GM21723 (cell line): ENCODE measurements around the gene B4GALNT3.

ENCODE experiments used
- ATAC-seq: cut with Tn5 transposase; IDR thresholded peaks from one replicate; pipeline ENCODE4 v1.9.1; 2021; ENCODE audit warnings: mild to moderate bottlenecking, moderate library complexity; ENCODE audit not compliant: unreplicated experiment

Gene B4GALNT3

GRCh38 chr12:588024-588322 is 128.2 kb downstream of the B4GALNT3 start:
- no peak for ATAC-seq

- no peak for ATAC-seq
Observed at GRCh38 chr12:588646-589045, 128.9 kb downstream of the B4GALNT3 start.

DNA sequence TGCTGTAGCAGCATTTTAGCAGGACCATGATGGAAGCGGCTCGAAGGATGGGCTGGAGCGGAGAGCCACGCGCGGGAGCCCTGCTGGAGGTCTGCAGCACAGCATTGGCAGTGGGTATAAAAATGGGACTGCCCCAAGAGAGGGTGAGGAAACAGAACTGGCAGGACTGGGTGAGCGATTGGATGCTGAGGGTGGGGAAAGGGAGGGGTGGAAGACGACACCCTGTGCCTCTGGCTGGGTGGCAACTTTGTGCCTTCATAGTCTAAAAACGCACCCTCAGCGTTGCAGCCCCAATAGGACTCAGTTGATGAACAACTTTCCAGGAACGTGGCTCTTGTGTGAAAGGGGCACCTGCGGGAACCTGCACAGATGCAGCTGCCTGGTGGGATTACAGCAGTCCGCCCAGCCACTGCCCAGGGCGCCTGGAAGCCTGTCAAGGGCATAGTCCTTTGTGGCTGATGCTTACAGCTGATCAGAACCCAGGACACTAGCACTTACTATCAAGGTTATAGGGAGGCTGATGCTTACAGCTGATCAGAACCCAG is 130.5 kb downstream of the B4GALNT3 start:
- ATAC-seq: no peak

DNA sequence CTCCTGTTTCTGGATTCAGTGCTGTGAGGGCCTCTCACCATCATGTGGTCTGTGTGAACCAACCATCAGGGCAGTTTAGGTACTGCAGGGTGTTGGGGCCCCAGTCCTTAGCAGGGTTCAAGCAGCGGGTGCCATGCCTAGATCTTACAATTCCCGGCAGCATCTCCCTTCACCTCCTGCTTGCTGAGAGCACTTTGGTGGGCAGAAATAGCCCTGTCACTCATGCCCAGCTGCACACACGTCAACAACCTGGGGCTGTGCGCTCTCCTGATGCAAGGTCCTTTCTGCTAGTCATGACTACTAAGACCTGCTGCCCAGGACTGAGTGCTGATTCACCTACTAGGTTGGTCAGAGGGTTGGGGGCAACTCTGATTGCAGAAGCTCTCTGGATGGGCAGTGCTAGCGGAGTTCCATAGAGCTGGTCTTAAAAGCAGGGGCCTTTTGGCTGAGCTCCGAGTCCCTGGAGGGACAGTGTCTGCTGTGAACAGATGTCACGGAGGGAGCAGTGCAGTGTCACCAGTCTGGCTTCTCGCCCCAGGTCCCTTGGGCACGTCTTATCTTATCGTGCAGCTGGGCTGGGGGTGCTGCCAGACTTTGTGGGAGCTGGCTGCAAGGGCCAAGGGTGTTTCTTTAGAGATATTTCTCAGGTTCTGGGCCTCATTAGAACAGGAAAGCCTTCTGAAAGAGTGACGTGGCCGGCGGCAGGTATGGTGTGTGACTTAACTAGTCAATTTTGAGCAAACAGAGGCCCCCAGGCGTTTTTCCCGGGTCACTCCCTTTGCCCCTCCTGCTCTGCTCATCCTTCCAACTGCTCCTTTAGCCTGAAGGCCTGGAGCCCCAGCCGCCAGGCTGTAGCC is 131.7 kb downstream of the B4GALNT3 start:
- ATAC-seq: no peak

DNA sequence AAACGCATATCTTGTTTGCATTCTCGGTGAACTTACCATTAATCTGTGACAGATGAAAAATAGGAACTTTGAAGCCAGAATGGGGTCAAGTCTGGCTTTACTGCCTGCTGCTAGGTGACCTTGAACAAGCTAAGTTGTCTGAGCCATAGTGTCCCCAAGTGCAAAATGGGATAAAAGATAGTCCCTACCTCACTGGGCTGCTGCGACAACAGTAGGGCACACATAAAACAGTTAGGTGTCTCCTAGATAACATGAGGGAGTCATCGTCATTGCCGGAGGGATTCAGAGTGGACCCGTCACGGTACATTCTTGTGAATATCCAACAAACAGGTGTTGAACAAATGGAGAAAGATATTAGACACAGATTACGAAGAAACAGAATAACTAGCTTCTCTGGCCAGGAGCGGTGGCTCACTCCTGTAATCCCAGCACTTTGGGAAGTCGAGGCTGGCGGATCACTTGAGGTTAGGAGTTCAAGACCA is 132.3 kb downstream of the B4GALNT3 start:
- ATAC-seq: no peak

GRCh38 chr12:593396-594270 is 133.9 kb downstream of the B4GALNT3 start:
- no peak for ATAC-seq

DNA sequence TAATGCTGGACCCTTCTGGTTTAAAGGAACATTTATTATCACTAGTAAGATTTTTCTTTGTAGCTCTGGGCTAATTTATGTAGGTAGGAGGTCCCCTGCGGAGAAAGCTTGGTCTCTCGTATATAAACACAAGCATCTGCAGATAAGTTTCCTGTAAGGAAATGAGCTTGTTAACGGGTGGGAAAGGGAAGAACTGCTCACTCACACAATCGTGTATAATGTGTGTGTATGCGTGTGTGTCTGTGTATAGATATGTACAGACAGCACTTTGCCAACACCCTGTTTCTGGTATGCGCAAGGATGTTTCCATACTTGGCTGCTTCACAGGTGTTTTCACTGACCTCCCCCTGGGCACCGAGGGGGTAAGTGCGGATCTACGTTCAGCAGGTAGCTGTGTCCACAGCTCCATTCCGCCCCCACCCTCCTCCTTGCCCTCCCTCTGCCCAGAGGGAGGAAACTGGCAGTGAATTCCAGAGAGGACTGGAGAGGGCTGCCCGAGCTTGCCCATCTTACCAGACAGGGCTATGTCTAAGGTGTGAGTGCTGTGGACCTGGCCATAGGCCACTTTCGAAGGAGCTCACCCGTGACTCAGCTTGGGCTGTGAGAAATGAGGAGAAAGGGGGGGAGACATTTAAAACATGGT is 138.3 kb downstream of the B4GALNT3 start:
- no peak for ATAC-seq

DNA sequence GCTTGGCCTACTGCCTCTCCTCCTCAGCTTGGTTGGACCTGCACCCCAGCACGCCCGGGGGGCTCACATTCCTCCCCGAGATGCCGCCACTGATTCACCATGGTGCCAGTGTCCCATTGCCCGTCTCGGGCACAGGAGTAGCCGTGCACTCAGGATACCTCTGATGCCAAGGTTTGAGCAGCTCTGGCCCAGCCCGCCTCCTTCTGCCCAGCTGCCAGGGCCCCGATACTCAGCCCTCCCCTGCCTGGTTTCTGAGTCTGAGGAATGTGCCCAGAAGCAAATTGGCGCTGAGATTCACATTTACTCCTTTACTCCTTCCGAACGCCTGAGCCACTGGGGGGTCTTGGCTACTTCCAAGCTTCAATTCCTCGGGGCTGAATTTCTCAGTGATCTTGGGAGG is 140.0 kb downstream of the B4GALNT3 start:
- ATAC-seq: no peak

- ATAC-seq: no peak
Observed at GRCh38 chr12:601976-602699, 142.4 kb downstream of the B4GALNT3 start.

- no peak for ATAC-seq
Observed at GRCh38 chr12:602700-603068, 142.9 kb downstream of the B4GALNT3 start.

- no peak for ATAC-seq
Observed at GRCh38 chr12:604956-605355, 145.2 kb downstream of the B4GALNT3 start.

DNA sequence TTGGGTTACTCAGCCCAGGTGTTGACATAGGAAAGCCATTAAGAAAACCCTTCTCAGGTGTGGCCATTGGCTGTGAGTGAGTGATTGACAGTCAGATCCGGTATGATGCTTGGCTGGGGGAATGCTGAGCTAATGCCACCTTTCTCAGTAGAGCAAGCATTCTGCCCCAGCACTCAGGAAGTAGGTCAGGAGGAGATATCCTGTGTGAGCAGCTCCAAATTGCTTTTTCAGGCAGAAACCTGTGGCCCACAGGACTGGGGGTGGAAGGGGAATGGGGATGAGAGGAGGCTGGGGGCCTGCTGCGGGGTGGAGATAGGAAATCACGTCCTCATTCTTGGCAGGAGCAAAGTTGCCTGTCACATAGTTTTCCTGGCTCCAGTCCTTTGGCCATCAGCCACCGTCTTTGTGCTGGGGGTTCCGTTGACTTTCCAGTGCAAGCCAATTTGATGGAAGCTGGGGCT is 147.8 kb downstream of the B4GALNT3 start:
- no peak for ATAC-seq

GRCh38 chr12:608413-608812 is 148.7 kb downstream of the B4GALNT3 start:
- ATAC-seq: no peak

GRCh38 chr12:608921-609320 is 149.2 kb downstream of the B4GALNT3 start:
- no peak for ATAC-seq

DNA sequence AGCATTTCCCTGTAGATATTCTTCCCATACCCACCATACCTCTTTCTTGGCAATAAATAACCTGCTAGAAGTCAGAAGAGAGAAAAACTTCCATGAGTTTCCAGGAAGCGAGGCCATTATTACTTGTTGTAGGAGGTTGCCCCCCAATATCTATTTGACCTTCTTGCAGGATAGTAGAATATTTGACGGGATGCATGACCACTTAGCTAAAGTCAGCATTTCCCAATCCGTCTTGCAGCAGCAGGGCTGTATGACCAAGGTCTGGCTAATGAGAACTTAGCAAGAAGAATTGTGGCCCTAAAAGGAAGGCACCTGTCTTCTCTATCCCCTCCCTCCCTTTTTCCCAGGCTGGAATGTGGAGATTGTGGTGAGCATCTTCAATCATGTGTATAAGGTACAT is 152.0 kb downstream of the B4GALNT3 start:
- ATAC-seq: no peak

DNA sequence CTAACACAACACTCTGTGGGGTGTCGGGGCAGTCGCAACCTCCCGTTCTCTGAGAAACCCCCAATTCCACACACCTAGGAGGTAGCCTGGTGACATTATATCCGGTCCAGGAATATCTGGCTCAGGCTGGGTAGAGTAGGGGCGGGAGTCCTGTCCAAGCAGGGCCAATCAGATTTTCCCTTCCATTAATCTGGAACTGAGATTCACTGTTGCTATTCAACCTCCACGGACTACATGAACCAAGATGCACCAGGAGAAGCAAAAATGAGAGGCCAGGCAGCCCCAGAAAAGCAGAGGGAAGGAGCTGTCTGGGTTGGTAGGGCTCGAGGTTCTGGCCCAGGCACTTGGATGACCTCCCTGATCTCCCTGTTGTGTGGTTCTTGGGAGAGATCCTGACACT is 152.6 kb downstream of the B4GALNT3 start:
- ATAC-seq: no peak

DNA sequence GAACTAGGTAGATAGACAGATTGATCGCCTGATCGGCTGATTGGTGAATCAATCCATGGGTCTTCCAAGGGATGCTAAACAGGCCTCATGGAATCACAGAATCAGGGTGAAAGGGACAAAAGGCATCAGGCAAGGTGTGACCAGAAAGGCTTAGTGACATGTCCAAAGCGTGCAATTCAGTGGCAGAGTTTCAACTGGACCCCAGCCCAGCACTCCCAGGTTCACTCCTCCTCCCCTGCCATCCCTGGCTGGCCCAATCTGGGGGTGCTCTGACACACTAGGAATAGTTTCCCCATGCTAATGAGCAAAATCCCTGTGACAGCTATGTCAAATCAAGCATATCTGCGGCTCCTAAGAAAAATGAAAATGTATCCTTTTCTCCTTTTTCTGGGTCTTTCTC is 153.1 kb downstream of the B4GALNT3 start:
- ATAC-seq: no peak
